ENCODE data around the gene TEX22. TPM values are rescaled to one million over a fixed set of nuclear protein-coding genes. Genes with fewer than 3 reads are reported as not detected.

TEX22 gene
- total and polyA plus RNA-seq, 2 donors from 2014 or later: 1.5 to 3.3 TPM

- Histone ChIP-seq H3K4me3 (ENCODE audit: low read length in 3 of 3) (no peak overlapping the region), H3K9me3 (ENCODE audit: control insufficient read depth in 2 of 3, insufficient read depth in 1 of 3, low read length in 3 of 3) (no peaks in the 10 kb centered on the region), H3K9ac (ENCODE audit: low read length in 3 of 3) (no peak overlapping the region), H3K27ac (ENCODE audit: low read depth in 2 of 2, low read length in 2 of 2) (no peak overlapping the region), H3K4me1 (ENCODE audit: control insufficient read depth in 2 of 3, insufficient read depth in 2 of 3, low read depth in 1 of 3, low read length in 3 of 3) (no peaks in the 10 kb centered on the region), H3K27me3 (ENCODE audit: control insufficient read depth, insufficient read depth, low read length) (no peaks in the 10 kb centered on the region), H3K36me3 (ENCODE audit: control insufficient read depth in 2 of 3, insufficient read depth in 3 of 3, low read length in 3 of 3) (peaks cover 0 to 8% (median 6%) of the 10 kb centered on the region in 3 donors)
- peak in 1 of 5 donors; percentile 30 for DNase-seq
- intact Hi-C loops (cut with DNase I): no loop called here
- no peak for TF ChIP-seq CTCF (IDR thresholded peaks at IDR 0.05; ENCODE audit: borderline replicate concordance, extremely low read depth, insufficient read depth)
- FAIRE-seq: no peak
Observed at GRCh38 chr14:105450864-105451720, 52.8 kb downstream of the TEX22 start.

GRCh38 chr14:105452963-105453362 lies 54.6 kb downstream of the TEX22 start:
- H3K4me3 ChIP-seq (ENCODE audit: low read length in 3 of 3): no peak overlapping the region
- peaks cover 0 to 8% (median 6%) of the 10 kb centered on the region in 3 donors for H3K36me3 ChIP-seq (ENCODE audit: control insufficient read depth in 2 of 3, insufficient read depth in 3 of 3, low read length in 3 of 3)
- no peaks in the 10 kb centered on the region for H3K4me1 ChIP-seq (ENCODE audit: control insufficient read depth in 2 of 3, insufficient read depth in 2 of 3, low read depth in 1 of 3, low read length in 3 of 3)
- no peak overlapping the region for H3K9ac ChIP-seq (ENCODE audit: low read length in 3 of 3)
- intact Hi-C loops (cut with DNase I): no loop called here
- no peak for TF ChIP-seq CTCF (IDR thresholded peaks at IDR 0.05; ENCODE audit: borderline replicate concordance, extremely low read depth, insufficient read depth)
- no peaks in the 10 kb centered on the region for H3K9me3 ChIP-seq (ENCODE audit: control insufficient read depth in 2 of 3, insufficient read depth in 1 of 3, low read length in 3 of 3)
- DNase-seq (peak in 1 of 5 donors; percentile 28), FAIRE-seq (no peak)
- no peak overlapping the region for H3K27ac ChIP-seq (ENCODE audit: low read depth in 2 of 2, low read length in 2 of 2)
- H3K27me3 ChIP-seq (ENCODE audit: control insufficient read depth, insufficient read depth, low read length): no peaks in the 10 kb centered on the region

- FAIRE-seq (no peak), DNase-seq (peak in 2 of 5 donors; percentile 33 to 70)
- intact Hi-C loops (cut with DNase I): no loop called here
- Histone ChIP-seq H3K9ac (ENCODE audit: low read length in 3 of 3) (no peak overlapping the region), H3K36me3 (ENCODE audit: control insufficient read depth in 2 of 3, insufficient read depth in 3 of 3, low read length in 3 of 3) (peaks cover 0 to 8% (median 6%) of the 10 kb centered on the region in 3 donors), H3K27me3 (ENCODE audit: control insufficient read depth, insufficient read depth, low read length) (no peaks in the 10 kb centered on the region), H3K4me1 (ENCODE audit: control insufficient read depth in 2 of 3, insufficient read depth in 2 of 3, low read depth in 1 of 3, low read length in 3 of 3) (no peaks in the 10 kb centered on the region), H3K4me3 (ENCODE audit: low read length in 3 of 3) (no peak overlapping the region), H3K27ac (ENCODE audit: low read depth in 2 of 2, low read length in 2 of 2) (no peak overlapping the region), H3K9me3 (ENCODE audit: control insufficient read depth in 2 of 3, insufficient read depth in 1 of 3, low read length in 3 of 3) (no peaks in the 10 kb centered on the region)
- no peak for TF ChIP-seq CTCF (IDR thresholded peaks at IDR 0.05; ENCODE audit: borderline replicate concordance, extremely low read depth, insufficient read depth)
Observed at GRCh38 chr14:105453847-105454246, 55.5 kb downstream of the TEX22 start.
